Measurements from ENCODE around the gene STRN. TPM values are rescaled to one million over a fixed set of nuclear protein-coding genes. Genes with fewer than 3 reads are reported as not detected.
A peak's percentile ranks its signal among the peaks of the same experiment; 100 is the strongest.
"Not testable (repeated sequence)": the region's sequence is repeated elsewhere in the genome, so short reads cannot be mapped to it uniquely, and the experiment has no call there.

STRN gene
- total RNA-seq, 2 donors from 2014 or later: 44.0 to 50.6 TPM

DNA sequence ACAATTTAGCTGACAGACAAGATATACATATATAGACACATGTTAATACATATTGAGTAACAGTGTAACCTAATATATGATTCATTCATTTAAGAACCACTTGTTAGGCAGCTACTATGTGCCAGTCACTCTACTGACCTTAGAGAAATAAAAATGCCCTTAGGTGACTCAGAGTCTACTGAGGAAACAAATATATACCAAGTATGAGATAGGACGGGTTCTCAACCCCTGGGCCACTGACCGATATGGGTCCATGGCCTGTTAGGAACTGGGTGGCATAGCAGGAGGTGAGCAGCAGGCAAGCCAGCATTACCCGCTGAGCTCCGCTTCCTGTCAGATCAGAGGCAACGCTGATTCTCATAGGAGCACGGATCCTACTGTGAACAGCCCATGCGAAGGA is 14.8 kb downstream of the STRN start:
- H3K4me3 Mint-ChIP-seq: no peak overlapping the region
- Histone ChIP-seq H3K27me3 (ENCODE audit: control insufficient read depth, insufficient read depth, low read length, poor library complexity, severe bottlenecking) (no peaks in the 10 kb centered on the region), H3K9ac (ENCODE audit: extremely low read depth, low read length, poor library complexity, severe bottlenecking) (no peak overlapping the region), H3K27ac (ENCODE audit: low read depth, low read length) (no peak overlapping the region), H3K4me3 (ENCODE audit: low read length) (no peak overlapping the region), H3K36me3 (ENCODE audit: control insufficient read depth, insufficient read depth, low read length) (no peaks in the 10 kb centered on the region), H3K4me1 (ENCODE audit: control insufficient read depth, insufficient read depth, low read length) (peaks cover 2% of the 10 kb centered on the region), H3K9me3 (ENCODE audit: control insufficient read depth, low read length) (no peaks in the 10 kb centered on the region)
- DNase-seq: no peak
- 80 to 88% methylated on average over 7 of the region's 7 CpGs for WGBS, 2 experiments (ENCODE audit: insufficient coverage in 1 of 2, insufficient read length in 1 of 2)
- TF ChIP-seq, protein P1, sequence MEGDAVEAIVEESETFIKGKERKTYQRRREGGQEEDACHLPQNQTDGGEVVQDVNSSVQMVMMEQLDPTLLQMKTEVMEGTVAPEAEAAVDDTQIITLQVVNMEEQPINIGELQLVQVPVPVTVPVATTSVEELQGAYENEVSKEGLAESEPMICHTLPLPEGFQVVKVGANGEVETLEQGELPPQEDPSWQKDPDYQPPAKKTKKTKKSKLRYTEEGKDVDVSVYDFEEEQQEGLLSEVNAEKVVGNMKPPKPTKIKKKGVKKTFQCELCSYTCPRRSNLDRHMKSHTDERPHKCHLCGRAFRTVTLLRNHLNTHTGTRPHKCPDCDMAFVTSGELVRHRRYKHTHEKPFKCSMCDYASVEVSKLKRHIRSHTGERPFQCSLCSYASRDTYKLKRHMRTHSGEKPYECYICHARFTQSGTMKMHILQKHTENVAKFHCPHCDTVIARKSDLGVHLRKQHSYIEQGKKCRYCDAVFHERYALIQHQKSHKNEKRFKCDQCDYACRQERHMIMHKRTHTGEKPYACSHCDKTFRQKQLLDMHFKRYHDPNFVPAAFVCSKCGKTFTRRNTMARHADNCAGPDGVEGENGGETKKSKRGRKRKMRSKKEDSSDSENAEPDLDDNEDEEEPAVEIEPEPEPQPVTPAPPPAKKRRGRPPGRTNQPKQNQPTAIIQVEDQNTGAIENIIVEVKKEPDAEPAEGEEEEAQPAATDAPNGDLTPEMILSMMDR (conservative IDR thresholded peaks at IDR 0.05): no peak
- no peaks in the 10 kb centered on the region for H3K9me3 Mint-ChIP-seq
- peak overlapping the region; percentile 53 for H3K27ac Mint-ChIP-seq
- H3K27me3 Mint-ChIP-seq (ENCODE audit: insufficient read depth): no peaks in the 10 kb centered on the region
- H3K4me1 Mint-ChIP-seq: peaks cover 41% of the 10 kb centered on the region
- no peaks in the 10 kb centered on the region for H3K36me3 Mint-ChIP-seq (ENCODE audit: low read depth)

DNA sequence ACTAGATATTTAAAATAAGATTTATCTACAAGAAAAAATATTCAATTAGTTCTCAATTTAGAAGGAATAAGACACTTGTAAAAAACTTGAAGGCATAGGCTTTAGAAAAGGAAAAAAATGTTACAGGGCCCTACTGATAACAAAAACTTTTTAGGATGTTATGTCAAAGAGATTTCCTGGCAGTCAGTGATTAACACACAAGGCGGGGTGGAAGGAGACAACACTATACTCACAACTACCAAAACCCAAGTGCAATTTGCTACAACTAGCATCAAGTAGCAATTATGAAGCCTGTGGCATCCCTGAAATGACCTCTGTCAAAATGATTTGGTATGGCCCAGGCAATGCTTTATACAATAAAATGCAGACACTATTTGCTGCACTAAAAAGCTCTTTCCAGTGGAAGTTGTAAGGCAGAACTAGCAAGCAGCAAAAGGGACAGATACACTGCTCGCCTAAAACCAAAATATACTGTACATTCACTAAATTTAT is 15.3 kb downstream of the STRN start:
- 83 to 94% methylated on average over 1 to 2 of the region's 2 CpGs for WGBS, 2 experiments (ENCODE audit: insufficient coverage in 1 of 2, insufficient read length in 1 of 2)
- H3K4me3 Mint-ChIP-seq: no peak overlapping the region
- H3K4me1 ChIP-seq (ENCODE audit: control insufficient read depth, insufficient read depth, low read length): no peaks in the 10 kb centered on the region
- H3K36me3 Mint-ChIP-seq (ENCODE audit: low read depth): no peaks in the 10 kb centered on the region
- no peak overlapping the region for H3K9ac ChIP-seq (ENCODE audit: extremely low read depth, low read length, poor library complexity, severe bottlenecking)
- DNase-seq: no peak
- peaks cover 36% of the 10 kb centered on the region for H3K4me1 Mint-ChIP-seq
- no peaks in the 10 kb centered on the region for H3K9me3 Mint-ChIP-seq
- H3K27ac ChIP-seq (ENCODE audit: low read depth, low read length): no peak overlapping the region
- no peaks in the 10 kb centered on the region for H3K27me3 Mint-ChIP-seq (ENCODE audit: insufficient read depth)
- H3K9me3 ChIP-seq (ENCODE audit: control insufficient read depth, low read length): no peaks in the 10 kb centered on the region
- no peaks in the 10 kb centered on the region for H3K27me3 ChIP-seq (ENCODE audit: control insufficient read depth, insufficient read depth, low read length, poor library complexity, severe bottlenecking)
- H3K4me3 ChIP-seq (ENCODE audit: low read length): no peak overlapping the region
- H3K27ac Mint-ChIP-seq: peak overlapping the region; percentile 53
- TF ChIP-seq, protein P1 (conservative IDR thresholded peaks at IDR 0.05): no peak
- H3K36me3 ChIP-seq (ENCODE audit: control insufficient read depth, insufficient read depth, low read length): no peaks in the 10 kb centered on the region

DNA sequence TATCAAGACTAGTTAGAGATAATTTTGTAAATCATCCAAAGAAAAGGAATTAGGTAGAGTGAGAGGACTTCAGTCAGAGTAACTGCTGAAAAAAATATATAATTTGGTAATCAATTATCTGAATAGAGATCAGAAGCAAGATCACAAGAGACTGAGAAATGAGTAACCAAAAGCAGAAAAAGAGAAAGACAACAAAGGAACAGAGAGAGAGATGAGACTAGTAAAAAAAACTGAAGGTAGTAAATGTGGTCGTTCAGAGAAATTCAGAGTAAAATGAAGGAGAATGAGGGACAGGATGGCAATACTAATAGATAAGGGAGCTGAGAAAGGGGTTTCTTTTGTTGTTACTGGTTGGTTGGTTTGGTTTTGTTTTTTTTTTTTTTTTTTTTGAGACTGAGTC is 16.5 kb downstream of the STRN start:
- H3K27ac ChIP-seq (ENCODE audit: low read depth, low read length): no peak overlapping the region
- Mint-ChIP-seq H3K4me3 (no peak overlapping the region), H3K27me3 (ENCODE audit: insufficient read depth) (no peaks in the 10 kb centered on the region), H3K36me3 (ENCODE audit: low read depth) (no peaks in the 10 kb centered on the region), H3K9me3 (no peaks in the 10 kb centered on the region), H3K4me1 (peaks cover 29% of the 10 kb centered on the region), H3K27ac (no peak overlapping the region)
- DNase-seq: no peak
- H3K36me3 ChIP-seq (ENCODE audit: control insufficient read depth, insufficient read depth, low read length): no peaks in the 10 kb centered on the region
- TF ChIP-seq, protein P1 (conservative IDR thresholded peaks at IDR 0.05): no peak
- H3K9me3 ChIP-seq (ENCODE audit: control insufficient read depth, low read length): no peaks in the 10 kb centered on the region
- no peaks in the 10 kb centered on the region for H3K4me1 ChIP-seq (ENCODE audit: control insufficient read depth, insufficient read depth, low read length)
- no peak overlapping the region for H3K9ac ChIP-seq (ENCODE audit: extremely low read depth, low read length, poor library complexity, severe bottlenecking)
- 87 to 93% methylated on average over 1 of the region's 1 CpG for WGBS, 2 experiments (ENCODE audit: insufficient coverage in 1 of 2, insufficient read length in 1 of 2)
- H3K4me3 ChIP-seq (ENCODE audit: low read length): no peak overlapping the region
- H3K27me3 ChIP-seq (ENCODE audit: control insufficient read depth, insufficient read depth, low read length, poor library complexity, severe bottlenecking): no peaks in the 10 kb centered on the region

DNA sequence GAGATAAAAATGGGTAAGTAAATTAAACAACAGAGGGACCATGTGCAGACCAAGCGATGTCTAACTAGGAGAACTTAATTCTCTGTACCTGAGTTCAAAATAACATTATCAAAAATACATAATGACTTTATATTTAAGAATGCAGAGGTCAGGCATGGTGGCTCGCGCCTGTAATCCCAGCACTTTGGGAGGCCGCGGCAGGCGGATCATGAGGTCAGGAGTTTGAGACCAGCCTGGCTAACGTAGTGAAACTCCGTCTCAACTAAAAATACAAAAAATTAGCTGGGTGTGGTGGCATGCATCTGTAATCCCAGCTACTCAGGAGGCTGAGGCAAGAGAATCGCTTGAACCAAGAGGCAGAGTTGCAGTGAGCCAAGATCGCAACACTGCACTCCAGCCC is 21.1 kb downstream of the STRN start:
- not testable (repeated sequence) for H3K4me3 ChIP-seq (ENCODE audit: low read length); H3K9ac ChIP-seq (ENCODE audit: extremely low read depth, low read length, poor library complexity, severe bottlenecking); DNase-seq; H3K36me3 Mint-ChIP-seq (ENCODE audit: low read depth); H3K4me3 Mint-ChIP-seq; H3K4me1 Mint-ChIP-seq; H3K9me3 ChIP-seq (ENCODE audit: control insufficient read depth, low read length); H3K27me3 Mint-ChIP-seq (ENCODE audit: insufficient read depth); H3K4me1 ChIP-seq (ENCODE audit: control insufficient read depth, insufficient read depth, low read length); H3K36me3 ChIP-seq (ENCODE audit: control insufficient read depth, insufficient read depth, low read length); H3K27me3 ChIP-seq (ENCODE audit: control insufficient read depth, insufficient read depth, low read length, poor library complexity, severe bottlenecking); H3K27ac Mint-ChIP-seq; H3K27ac ChIP-seq (ENCODE audit: low read depth, low read length); H3K9me3 Mint-ChIP-seq
- WGBS, 2 experiments (ENCODE audit: insufficient coverage in 1 of 2, insufficient read length in 1 of 2): 93 to 98% methylated on average over 9 to 10 of the region's 10 CpGs
